GM12864 (cell line): Measurements from ENCODE around the gene SLC16A11.
"Not testable (repeated sequence)": the region's sequence is repeated elsewhere in the genome, so short reads cannot be mapped to it uniquely, and the experiment has no call there.

Source experiments
- DNase-seq: peaks from one replicate; pipeline ENCODE4 v3.0.0-alpha.2; 2011; ENCODE audit warnings: low read depth
- H3K4me3 ChIP-seq: 2 replicates; pipeline ENCODE4 v1.5.1; 2011; ENCODE audit warnings: mild to moderate bottlenecking, low read depth, low read length, control low read depth
- TF ChIP-seq, protein P1 (sequence below): IDR thresholded peaks from 2 replicates; pipeline ENCODE4 v1.5.1; 2011; ENCODE audit warnings: low read depth, mild to moderate bottlenecking, moderate library complexity, low read length, control low read depth, inconsistent platforms; ENCODE audit errors: missing control alignments

Gene SLC16A11

DNA sequence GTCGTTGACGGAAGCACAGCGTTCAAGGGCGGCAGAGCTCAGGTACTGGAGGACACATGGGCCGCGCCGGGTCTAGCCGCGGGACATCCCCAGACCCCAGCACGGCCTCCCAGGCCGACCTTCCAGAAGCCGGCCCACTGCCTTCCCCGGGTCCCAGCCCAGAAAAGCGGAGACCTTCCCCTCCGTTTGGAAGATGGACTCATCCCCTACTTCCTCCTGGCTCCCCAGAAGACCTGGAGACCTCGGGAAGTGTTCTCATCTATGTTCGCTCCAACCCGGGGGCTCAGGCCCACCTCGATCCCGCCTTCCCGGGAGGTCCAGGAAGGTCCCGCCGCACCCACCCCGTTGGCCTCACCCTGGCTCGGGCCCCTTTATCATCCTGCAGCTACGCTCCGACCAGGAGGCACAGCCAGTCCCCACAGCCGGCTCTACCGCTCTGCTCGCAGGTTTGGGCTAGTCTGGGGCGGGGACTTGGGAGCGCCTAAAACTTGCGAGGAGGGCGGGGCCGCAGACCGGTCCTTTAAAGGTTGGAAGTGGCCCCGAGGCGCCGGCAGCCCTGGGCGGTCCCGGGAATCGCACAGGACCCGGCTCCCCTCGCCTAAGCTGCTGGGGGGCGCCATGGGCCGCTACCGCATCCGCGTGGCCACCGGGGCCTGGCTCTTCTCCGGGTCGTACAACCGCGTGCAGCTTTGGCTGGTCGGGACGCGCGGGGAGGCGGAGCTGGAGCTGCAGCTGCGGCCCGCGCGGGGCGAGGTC, 48.2 kb downstream of the SLC16A11 start, which contains the start of gene ALOX12:
ALOX12 (plus strand) TSS at position 550 of the 756 bp plus-strand sequence; CDS start at position 619, 69 bp downstream.
- H3K4me3 ChIP-seq, result no peak within 1 kb of the TSS
- TF ChIP-seq, protein P1, sequence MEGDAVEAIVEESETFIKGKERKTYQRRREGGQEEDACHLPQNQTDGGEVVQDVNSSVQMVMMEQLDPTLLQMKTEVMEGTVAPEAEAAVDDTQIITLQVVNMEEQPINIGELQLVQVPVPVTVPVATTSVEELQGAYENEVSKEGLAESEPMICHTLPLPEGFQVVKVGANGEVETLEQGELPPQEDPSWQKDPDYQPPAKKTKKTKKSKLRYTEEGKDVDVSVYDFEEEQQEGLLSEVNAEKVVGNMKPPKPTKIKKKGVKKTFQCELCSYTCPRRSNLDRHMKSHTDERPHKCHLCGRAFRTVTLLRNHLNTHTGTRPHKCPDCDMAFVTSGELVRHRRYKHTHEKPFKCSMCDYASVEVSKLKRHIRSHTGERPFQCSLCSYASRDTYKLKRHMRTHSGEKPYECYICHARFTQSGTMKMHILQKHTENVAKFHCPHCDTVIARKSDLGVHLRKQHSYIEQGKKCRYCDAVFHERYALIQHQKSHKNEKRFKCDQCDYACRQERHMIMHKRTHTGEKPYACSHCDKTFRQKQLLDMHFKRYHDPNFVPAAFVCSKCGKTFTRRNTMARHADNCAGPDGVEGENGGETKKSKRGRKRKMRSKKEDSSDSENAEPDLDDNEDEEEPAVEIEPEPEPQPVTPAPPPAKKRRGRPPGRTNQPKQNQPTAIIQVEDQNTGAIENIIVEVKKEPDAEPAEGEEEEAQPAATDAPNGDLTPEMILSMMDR, result no peak
- DNase-seq, result no peak

- no peak overlapping the region for H3K4me3 ChIP-seq
- no peak for DNase-seq
- TF ChIP-seq, protein P1, result no peak
Observed at GRCh38 chr17:6994666-6995256, 49.1 kb downstream of the SLC16A11 start.

DNA sequence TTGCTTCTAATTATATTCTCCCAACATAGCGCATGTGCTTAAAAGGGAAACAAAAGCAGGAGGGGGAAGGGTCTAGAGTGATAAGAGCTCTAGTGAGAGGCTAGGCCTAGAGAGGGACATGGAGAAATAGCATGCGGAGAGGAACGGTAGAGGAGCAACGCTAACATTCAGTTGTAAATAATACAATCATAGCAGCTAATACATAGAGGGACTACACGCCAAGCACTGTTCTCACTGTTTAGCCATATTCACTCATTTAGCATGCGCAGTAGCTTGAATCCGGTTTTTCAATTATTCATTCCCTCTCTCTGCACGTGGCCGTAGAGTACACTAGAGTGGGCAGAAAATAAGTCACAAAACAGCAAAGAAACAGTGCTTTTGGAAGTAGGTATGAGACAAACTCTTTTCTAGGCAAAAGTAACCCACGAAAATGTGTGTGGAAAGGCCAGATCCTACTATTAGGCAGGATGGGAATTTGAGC, 49.7 kb downstream of the SLC16A11 start:
- no peak for DNase-seq
- TF ChIP-seq, protein P1, result no peak
- no peak overlapping the region for H3K4me3 ChIP-seq

GRCh38 chr17:6993613-6994056, 50.3 kb downstream of the SLC16A11 start:
- not testable (repeated sequence) for DNase-seq

More at GRCh38 chr17:6993613-6994056, 50.3 kb downstream of the SLC16A11 start:
- H3K4me3 ChIP-seq, result not testable (repeated sequence)
